Loucy (cell line): Measurements from ENCODE around the gene EMP1.

Source experiments
- H2AFZ ChIP-seq: fragments of 200-600 bp; sonication (generic); 2 replicates; pipeline ENCODE4 v1.6.0; 2016; ENCODE audit warnings: antibody characterized with exemption, mild to moderate bottlenecking, low read length, moderate library complexity
- H3F3A ChIP-seq: fragments of 200-600 bp; 2 replicates; pipeline ENCODE4 v1.6.0; 2016; ENCODE audit warnings: antibody characterized with exemption, low read depth, mild to moderate bottlenecking
- H3K27me3 ChIP-seq: fragments of 200-600 bp; sonication (generic); 2 replicates; pipeline ENCODE4 v1.6.1; 2014; ENCODE audit warnings: low read length, mild to moderate bottlenecking; ENCODE audit not compliant: insufficient read depth, poor library complexity, severe bottlenecking
- H3K36me3 ChIP-seq: fragments of 200-600 bp; sonication (generic); 2 replicates; pipeline ENCODE4 v1.6.1; 2016; ENCODE audit warnings: low read length; ENCODE audit not compliant: insufficient read depth
- H3K4me1 ChIP-seq: fragments of 200-600 bp; sonication (generic); 2 replicates; pipeline ENCODE4 v1.5.1; 2014; ENCODE audit warnings: low read length, mild to moderate bottlenecking; ENCODE audit not compliant: insufficient read depth, poor library complexity, severe bottlenecking
- H3K4me2 ChIP-seq: fragments of 200-600 bp; sonication (generic); 2 replicates; pipeline ENCODE4 v1.6.0; 2014; ENCODE audit warnings: antibody characterized with exemption, low read length, low read depth, mild to moderate bottlenecking; ENCODE audit not compliant: poor library complexity, severe bottlenecking
- H3K4me3 ChIP-seq: fragments of 200-600 bp; sonication (generic); 2 replicates; pipeline ENCODE4 v1.5.1; 2014; ENCODE audit warnings: low read length, mild to moderate bottlenecking, mixed read lengths; ENCODE audit not compliant: poor library complexity, severe bottlenecking
- H3K79me2 ChIP-seq: fragments of 200-600 bp; sonication (generic); 2 replicates; pipeline ENCODE4 v1.6.1; 2014; ENCODE audit warnings: low read length; ENCODE audit not compliant: insufficient read depth
- H3K9ac ChIP-seq: fragments of 200-600 bp; sonication (generic); 2 replicates; pipeline ENCODE4 v1.6.0; 2014; ENCODE audit warnings: mild to moderate bottlenecking, low read depth, low read length, moderate library complexity; ENCODE audit not compliant: poor library complexity, severe bottlenecking
- H3K9me2 ChIP-seq: fragments of 200-600 bp; sonication (generic); replicated peaks from 2 replicates; pipeline ENCODE4 v1.6.1; 2016; ENCODE audit warnings: low read depth, low read length, mixed read lengths
- H3K9me3 ChIP-seq: fragments of 200-600 bp; sonication (generic); 2 replicates; pipeline ENCODE4 v1.6.1; 2014; ENCODE audit warnings: mild to moderate bottlenecking, antibody characterized with exemption, low read length, low read depth; ENCODE audit not compliant: insufficient read depth
- H4K20me1 ChIP-seq: fragments of 200-600 bp; sonication (generic); 2 replicates; pipeline ENCODE4 v1.6.0; 2014; ENCODE audit warnings: antibody characterized with exemption, low read length, mild to moderate bottlenecking; ENCODE audit not compliant: insufficient read depth, poor library complexity, severe bottlenecking
- EZH2phosphoT487 ChIP-seq: fragments of 200-600 bp; IDR thresholded peaks from 2 replicates; pipeline ENCODE4 v1.6.1; 2018; ENCODE audit warnings: antibody characterized with exemption, mild to moderate bottlenecking, moderate library complexity, borderline replicate concordance
- TF ChIP-seq, protein P1 (sequence below): fragments of 200-600 bp; sonication (generic); conservative IDR thresholded peaks from 2 replicates; pipeline ENCODE4 v1.5.1; 2014; ENCODE audit warnings: mild to moderate bottlenecking, antibody characterized with exemption, low read length

Gene EMP1

GRCh38 chr12:13176256-13176655 is 20.3 kb upstream of the EMP1 start:
- TF ChIP-seq, protein P1, sequence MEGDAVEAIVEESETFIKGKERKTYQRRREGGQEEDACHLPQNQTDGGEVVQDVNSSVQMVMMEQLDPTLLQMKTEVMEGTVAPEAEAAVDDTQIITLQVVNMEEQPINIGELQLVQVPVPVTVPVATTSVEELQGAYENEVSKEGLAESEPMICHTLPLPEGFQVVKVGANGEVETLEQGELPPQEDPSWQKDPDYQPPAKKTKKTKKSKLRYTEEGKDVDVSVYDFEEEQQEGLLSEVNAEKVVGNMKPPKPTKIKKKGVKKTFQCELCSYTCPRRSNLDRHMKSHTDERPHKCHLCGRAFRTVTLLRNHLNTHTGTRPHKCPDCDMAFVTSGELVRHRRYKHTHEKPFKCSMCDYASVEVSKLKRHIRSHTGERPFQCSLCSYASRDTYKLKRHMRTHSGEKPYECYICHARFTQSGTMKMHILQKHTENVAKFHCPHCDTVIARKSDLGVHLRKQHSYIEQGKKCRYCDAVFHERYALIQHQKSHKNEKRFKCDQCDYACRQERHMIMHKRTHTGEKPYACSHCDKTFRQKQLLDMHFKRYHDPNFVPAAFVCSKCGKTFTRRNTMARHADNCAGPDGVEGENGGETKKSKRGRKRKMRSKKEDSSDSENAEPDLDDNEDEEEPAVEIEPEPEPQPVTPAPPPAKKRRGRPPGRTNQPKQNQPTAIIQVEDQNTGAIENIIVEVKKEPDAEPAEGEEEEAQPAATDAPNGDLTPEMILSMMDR: no peak
- TF ChIP-seq EZH2phosphoT487: no peak
- Histone ChIP-seq H3K79me2 (no peaks in the 10 kb centered on the region), H3K4me1 (peaks cover 65% of the 10 kb centered on the region), H3K9me3 (no peaks in the 10 kb centered on the region), H3K4me3 (no peak overlapping the region), H3F3A (peaks cover 10% of the 10 kb centered on the region), H3K9me2 (no peaks in the 10 kb centered on the region), H2AFZ (no peak overlapping the region), H3K4me2 (no peak overlapping the region), H3K36me3 (no peaks in the 10 kb centered on the region), H4K20me1 (no peaks in the 10 kb centered on the region), H3K27me3 (no peaks in the 10 kb centered on the region), H3K9ac (no peak overlapping the region)

GRCh38 chr12:13177373-13177772 is 19.2 kb upstream of the EMP1 start:
- Histone ChIP-seq H3K4me2 (no peak overlapping the region), H3K79me2 (no peaks in the 10 kb centered on the region), H3K4me3 (no peak overlapping the region), H3K36me3 (no peaks in the 10 kb centered on the region), H3K9me2 (no peaks in the 10 kb centered on the region), H3K9ac (peak overlapping the region; percentile 66), H2AFZ (no peak overlapping the region), H3K4me1 (peaks cover 65% of the 10 kb centered on the region), H3K9me3 (no peaks in the 10 kb centered on the region), H3F3A (peaks cover 10% of the 10 kb centered on the region), H3K27me3 (no peaks in the 10 kb centered on the region), H4K20me1 (no peaks in the 10 kb centered on the region)
- TF ChIP-seq, protein P1: no peak
- TF ChIP-seq EZH2phosphoT487: no peak

DNA sequence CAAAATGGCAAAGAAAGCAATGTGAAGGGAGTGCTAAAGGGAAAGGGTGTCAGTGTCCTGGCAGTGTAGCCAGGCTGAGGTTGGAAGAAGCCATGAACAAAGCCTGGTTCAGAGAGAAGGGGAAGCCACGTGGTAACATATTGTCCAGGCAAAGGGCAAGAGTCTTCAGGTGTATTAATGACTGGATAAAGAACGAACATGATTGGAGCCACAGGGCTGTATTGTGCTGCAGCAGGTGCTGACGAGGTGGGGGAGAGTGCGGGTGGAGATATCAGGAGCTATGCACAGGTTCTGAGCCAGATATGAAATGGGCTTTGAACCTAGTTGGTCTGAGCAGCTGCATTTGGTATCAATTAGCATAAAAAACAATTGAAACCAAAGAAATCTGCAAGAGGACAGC is 18.6 kb upstream of the EMP1 start:
- Histone ChIP-seq H3K4me3 (no peak overlapping the region), H2AFZ (no peak overlapping the region), H3K4me1 (peaks cover 65% of the 10 kb centered on the region), H3K4me2 (no peak overlapping the region), H3K9me3 (no peaks in the 10 kb centered on the region), H3K9me2 (no peaks in the 10 kb centered on the region), H3F3A (peaks cover 10% of the 10 kb centered on the region), H3K79me2 (no peaks in the 10 kb centered on the region), H4K20me1 (no peaks in the 10 kb centered on the region), H3K36me3 (no peaks in the 10 kb centered on the region), H3K9ac (peak overlapping the region; percentile 66), H3K27me3 (no peaks in the 10 kb centered on the region)
- no peak for TF ChIP-seq EZH2phosphoT487
- TF ChIP-seq, protein P1: no peak
